Stomach (tissue), 9 donors: ENCODE data around the gene LTB4R. TPM values are rescaled to one million over a fixed set of nuclear protein-coding genes. Genes with fewer than 3 reads are reported as not detected.

Source experiments
- DNase-seq, 2 donors: peaks; one replicate each; pipeline versions ENCODE4 v3.0.0 to v3.0.0-alpha.2; 2013 to 2019
- H3K27ac ChIP-seq, 5 donors: fragments of 200-600 bp in 4 of 5; sonication (generic) in 4 of 5; one replicate each; pipeline ENCODE4 v1.5.1; 2013 to 2019; ENCODE audit warnings: mild to moderate bottlenecking in 1 of 5, moderate library complexity in 1 of 5
- H3K27me3 ChIP-seq, 3 donors: fragments of 200-600 bp; sonication (generic); one replicate each; pipeline ENCODE4 v1.5.1; 2017 to 2019; ENCODE audit warnings: mixed run types in 1 of 3
- H3K36me3 ChIP-seq, 4 donors: fragments of 200-600 bp; sonication (generic); 1 replicate in 3 of 4; 2 replicates in 1 of 4; pipeline ENCODE4 v1.5.1; 2016 to 2019
- H3K4me1 ChIP-seq, 4 donors: fragments of 200-600 bp; sonication (generic); one replicate each; pipeline ENCODE4 v1.5.1; 2016 to 2019
- H3K4me3 ChIP-seq, 4 donors: fragments of 200-600 bp; sonication (generic) in 3 of 4; one replicate each; pipeline ENCODE4 v1.5.1; 2016 to 2019; ENCODE audit warnings: mild to moderate bottlenecking in 1 of 4
- H3K9me3 ChIP-seq, 4 donors: fragments of 200-600 bp; sonication (generic); one replicate each; pipeline ENCODE4 v1.5.1; 2016 to 2019
- EP300 ChIP-seq: sonication (generic); formaldehyde crosslinking; IDR thresholded peaks from one replicate; pipeline ENCODE4 v1.6.1; 2017; ENCODE audit warnings: antibody characterized with exemption
- POLR2A ChIP-seq, 4 donors: fragments of 450-650 bp; IDR thresholded peaks; one replicate each; pipeline ENCODE4 v1.6.1; 2016; ENCODE audit warnings: antibody characterized with exemption in 4 of 4, control low read depth in 2 of 4, mild to moderate bottlenecking in 1 of 4, moderate library complexity in 1 of 4
- POLR2AphosphoS5 ChIP-seq, 3 donors: sonication (generic); formaldehyde crosslinking; IDR thresholded peaks; one replicate each; pipeline ENCODE4 v1.6.1; 2016; ENCODE audit warnings: antibody characterized with exemption in 3 of 3
- whole genome bisulfite sequencing, 5 donors: extraction: QIAGEN DNeasy Blood & Tissue Kit in 3 of 5; methylation state at CpG; one replicate each; pipeline versions ENCODE4 v1.1.5 to v1.1.7; 2013 to 2018; 5-methylcytosine and 5-hydroxymethylcytosine counted together
- intact Hi-C: fragments of 100-400 bp; cut with DNase I; formaldehyde crosslinking; loops from one replicate; pipeline ENCODE4 v1.15.1; 2023; ENCODE audit warnings: low total_unique reads
- polyA plus RNA-seq, 3 donors: library from polyadenylated mRNA; stranded (reverse); fragments of 200-250 nt; gene quantifications; one replicate each; pipeline ENCODE4 v1.2.3, GENCODE V29; 2013
- total RNA-seq, 5 donors: library from RNA; depleted of rRNA; stranded (reverse); fragments of >200 nt; gene quantifications; one replicate each; pipeline versions ENCODE4 v1.1.0 to v1.2.3, GENCODE V29; 2014 to 2016
- TF ChIP-seq, protein P1 (sequence below), 7 experiments: fragments of 450-650 bp in 4 of 7; fragments of 200-600 bp in 3 of 7; sonication (generic) in 3 of 7; IDR thresholded peaks; one replicate each; pipeline ENCODE4 v1.5.1; 2016 to 2019; ENCODE audit warnings: antibody characterized with exemption in 7 of 7, control low read depth in 2 of 7, mild to moderate bottlenecking in 1 of 7
- donor health status: healthy with polysubstance abuse.
- donor health status: Bipolar disorder and iron deficiency.
- donor health status: healthy.

LTB4R gene
- total and polyA plus RNA-seq, 8 donors, result 1.4 to 92.8 (median 21.6) TPM; not detected in 1

- Histone ChIP-seq H3K36me3 (peaks cover 0 to 16% (median 5%) of the 10 kb centered on the region in 4 donors), H3K9me3 (no peaks in the 10 kb centered on the region), H3K27me3 (peaks cover 0 to 15% (median 0%) of the 10 kb centered on the region in 3 donors), H3K27ac (peak overlapping the region; percentile 80 to 95 (median 88)), H3K4me1 (peaks cover 60 to 96% (median 82%) of the 10 kb centered on the region in 4 donors), H3K4me3 (peak overlapping the region; percentile 47 to 58 (median 57))
- 82 to 93% (median 89%) methylated on average over 1 of the region's 1 CpG for WGBS, 5 donors
- TF ChIP-seq POLR2A (IDR thresholded peaks at IDR 0.05) (no peak), POLR2AphosphoS5 (IDR thresholded peaks at IDR 0.05) (no peak), EP300 (no peak)
- TF ChIP-seq, protein P1, sequence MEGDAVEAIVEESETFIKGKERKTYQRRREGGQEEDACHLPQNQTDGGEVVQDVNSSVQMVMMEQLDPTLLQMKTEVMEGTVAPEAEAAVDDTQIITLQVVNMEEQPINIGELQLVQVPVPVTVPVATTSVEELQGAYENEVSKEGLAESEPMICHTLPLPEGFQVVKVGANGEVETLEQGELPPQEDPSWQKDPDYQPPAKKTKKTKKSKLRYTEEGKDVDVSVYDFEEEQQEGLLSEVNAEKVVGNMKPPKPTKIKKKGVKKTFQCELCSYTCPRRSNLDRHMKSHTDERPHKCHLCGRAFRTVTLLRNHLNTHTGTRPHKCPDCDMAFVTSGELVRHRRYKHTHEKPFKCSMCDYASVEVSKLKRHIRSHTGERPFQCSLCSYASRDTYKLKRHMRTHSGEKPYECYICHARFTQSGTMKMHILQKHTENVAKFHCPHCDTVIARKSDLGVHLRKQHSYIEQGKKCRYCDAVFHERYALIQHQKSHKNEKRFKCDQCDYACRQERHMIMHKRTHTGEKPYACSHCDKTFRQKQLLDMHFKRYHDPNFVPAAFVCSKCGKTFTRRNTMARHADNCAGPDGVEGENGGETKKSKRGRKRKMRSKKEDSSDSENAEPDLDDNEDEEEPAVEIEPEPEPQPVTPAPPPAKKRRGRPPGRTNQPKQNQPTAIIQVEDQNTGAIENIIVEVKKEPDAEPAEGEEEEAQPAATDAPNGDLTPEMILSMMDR (IDR thresholded peaks at IDR 0.05), result no peak
- intact Hi-C loops, result no loop called here
- no peak for DNase-seq
Measured at GRCh38 chr14:24311837-24312615, 724 bp downstream of the LTB4R start.

DNA sequence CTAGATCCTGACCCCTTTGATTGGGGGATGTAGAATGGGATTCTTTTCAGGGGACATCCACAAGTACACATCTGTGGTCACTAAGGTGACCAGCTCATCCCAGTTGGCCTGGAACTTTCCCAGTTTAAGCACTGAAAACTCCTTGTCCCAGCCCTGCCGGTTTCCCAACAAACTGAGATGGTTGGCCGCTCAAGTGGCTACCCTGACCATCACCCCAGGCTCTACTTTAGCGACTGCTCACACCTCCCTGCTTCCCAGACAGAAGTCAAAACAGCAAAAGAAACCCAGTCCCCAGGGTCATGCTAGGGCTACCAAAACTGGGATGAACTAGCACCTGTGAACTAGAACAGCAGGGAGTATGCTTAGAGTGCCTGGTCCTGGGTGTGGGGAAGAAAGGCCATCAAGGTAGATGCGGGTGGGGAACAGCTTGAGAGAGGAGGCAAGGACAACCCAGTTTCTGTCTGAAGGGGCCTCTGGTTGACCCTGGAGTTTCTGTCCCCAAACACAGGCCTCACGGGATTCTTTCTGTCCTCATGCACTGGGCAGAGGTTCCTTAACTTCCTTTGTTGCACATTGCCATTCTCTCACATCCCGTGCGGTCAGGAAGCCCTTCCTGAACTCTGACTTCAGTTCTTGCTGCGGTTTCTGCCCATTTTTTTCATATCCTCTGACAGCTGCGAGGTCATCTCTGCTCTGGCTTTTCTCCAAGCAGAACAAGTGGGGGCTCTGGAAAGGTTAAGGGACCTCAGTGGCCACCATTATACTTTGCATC is 1.6 kb downstream of the LTB4R start:
- Histone ChIP-seq H3K36me3 (peaks cover 0 to 7% (median 0%) of the 10 kb centered on the region in 4 donors), H3K9me3 (no peaks in the 10 kb centered on the region), H3K27me3 (peaks cover 0 to 20% (median 0%) of the 10 kb centered on the region in 3 donors), H3K4me1 (peaks cover 51 to 96% (median 74%) of the 10 kb centered on the region in 4 donors), H3K27ac (peak overlapping the region; percentile 47 to 95 (median 88)), H3K4me3 (peak overlapping the region in 1 of 4 donors; percentile 47)
- intact Hi-C loops, result no loop called here
- WGBS, 5 donors, result 64 to 78% (median 70%) methylated on average over 9 of the region's 9 CpGs
- peak in 1 of 2 donors; percentile 62 for DNase-seq
- peak in 2 of 3 donors; percentile 41 to 48 for TF ChIP-seq POLR2AphosphoS5 (IDR thresholded peaks at IDR 0.05)
- TF ChIP-seq, protein P1 (IDR thresholded peaks at IDR 0.05), result no peak
- no peak for TF ChIP-seq POLR2A (IDR thresholded peaks at IDR 0.05)
- no peak for TF ChIP-seq EP300

- intact Hi-C loops, result no loop called here
- H3K4me1 ChIP-seq, result peaks cover 44 to 86% (median 64%) of the 10 kb centered on the region in 4 donors
- peaks cover 0 to under 1% (median 0%) of the 10 kb centered on the region in 4 donors for H3K36me3 ChIP-seq
- no peak for DNase-seq
- 66 to 89% (median 84%) methylated on average over 2 of the region's 2 CpGs for WGBS, 5 donors
- H3K27ac ChIP-seq, result peak overlapping the region; percentile 2 to 95 (median 88)
- peaks cover 0 to 30% (median 4%) of the 10 kb centered on the region in 3 donors for H3K27me3 ChIP-seq
- TF ChIP-seq EP300 (no peak), POLR2A (IDR thresholded peaks at IDR 0.05) (no peak)
- TF ChIP-seq, protein P1 (IDR thresholded peaks at IDR 0.05), result no peak
- H3K9me3 ChIP-seq, result no peaks in the 10 kb centered on the region
- H3K4me3 ChIP-seq, result no peak overlapping the region
Measured at GRCh38 chr14:24313913-24314312, 2.6 kb downstream of the LTB4R start.
